GM12875 (cell line): Measurements from ENCODE around the gene DGCR2.
A peak's percentile ranks its signal among the peaks of the same experiment; 100 is the strongest.

Experiments
- H3K4me3 ChIP-seq: one replicate; pipeline ENCODE4 v1.5.1; 2011; ENCODE audit warnings: low read depth, low read length, control low read depth
- TF ChIP-seq, protein P1 (sequence below): IDR thresholded peaks from 2 replicates; pipeline ENCODE4 v1.5.1; 2011; ENCODE audit warnings: low read depth, mild to moderate bottlenecking, control low read depth, inconsistent platforms, low read length, moderate library complexity, borderline replicate concordance; ENCODE audit not compliant: insufficient read depth

Gene DGCR2

DNA sequence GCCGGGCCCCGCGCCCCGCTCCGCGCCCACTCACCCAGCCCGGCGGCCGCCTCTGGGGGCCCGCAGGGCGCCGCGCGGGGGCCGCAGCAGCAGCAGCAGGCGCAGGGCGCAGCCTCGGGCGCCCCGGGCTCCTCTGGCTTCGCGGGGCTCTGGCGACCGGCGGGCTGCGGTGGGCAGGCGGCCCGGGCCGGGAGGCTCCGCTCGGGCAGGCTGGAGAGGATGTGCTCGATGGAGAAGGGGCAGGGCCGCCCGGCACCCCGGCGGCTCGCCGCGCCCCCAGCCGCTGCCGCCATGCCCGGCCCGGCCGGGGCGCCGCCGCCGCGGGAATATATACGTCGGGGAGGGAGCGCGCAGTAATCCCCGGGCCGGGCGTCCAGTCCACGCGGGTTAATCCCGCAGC, 27.8 kb upstream of the DGCR2 start, which contains the start of gene GSC2:
Gene GSC2, minus strand, starts transcription at position 302 of the 400 bp plus-strand sequence. Its CDS starts 9 bp downstream, at position 293.
- TF ChIP-seq, protein P1, sequence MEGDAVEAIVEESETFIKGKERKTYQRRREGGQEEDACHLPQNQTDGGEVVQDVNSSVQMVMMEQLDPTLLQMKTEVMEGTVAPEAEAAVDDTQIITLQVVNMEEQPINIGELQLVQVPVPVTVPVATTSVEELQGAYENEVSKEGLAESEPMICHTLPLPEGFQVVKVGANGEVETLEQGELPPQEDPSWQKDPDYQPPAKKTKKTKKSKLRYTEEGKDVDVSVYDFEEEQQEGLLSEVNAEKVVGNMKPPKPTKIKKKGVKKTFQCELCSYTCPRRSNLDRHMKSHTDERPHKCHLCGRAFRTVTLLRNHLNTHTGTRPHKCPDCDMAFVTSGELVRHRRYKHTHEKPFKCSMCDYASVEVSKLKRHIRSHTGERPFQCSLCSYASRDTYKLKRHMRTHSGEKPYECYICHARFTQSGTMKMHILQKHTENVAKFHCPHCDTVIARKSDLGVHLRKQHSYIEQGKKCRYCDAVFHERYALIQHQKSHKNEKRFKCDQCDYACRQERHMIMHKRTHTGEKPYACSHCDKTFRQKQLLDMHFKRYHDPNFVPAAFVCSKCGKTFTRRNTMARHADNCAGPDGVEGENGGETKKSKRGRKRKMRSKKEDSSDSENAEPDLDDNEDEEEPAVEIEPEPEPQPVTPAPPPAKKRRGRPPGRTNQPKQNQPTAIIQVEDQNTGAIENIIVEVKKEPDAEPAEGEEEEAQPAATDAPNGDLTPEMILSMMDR, result no peak

DNA sequence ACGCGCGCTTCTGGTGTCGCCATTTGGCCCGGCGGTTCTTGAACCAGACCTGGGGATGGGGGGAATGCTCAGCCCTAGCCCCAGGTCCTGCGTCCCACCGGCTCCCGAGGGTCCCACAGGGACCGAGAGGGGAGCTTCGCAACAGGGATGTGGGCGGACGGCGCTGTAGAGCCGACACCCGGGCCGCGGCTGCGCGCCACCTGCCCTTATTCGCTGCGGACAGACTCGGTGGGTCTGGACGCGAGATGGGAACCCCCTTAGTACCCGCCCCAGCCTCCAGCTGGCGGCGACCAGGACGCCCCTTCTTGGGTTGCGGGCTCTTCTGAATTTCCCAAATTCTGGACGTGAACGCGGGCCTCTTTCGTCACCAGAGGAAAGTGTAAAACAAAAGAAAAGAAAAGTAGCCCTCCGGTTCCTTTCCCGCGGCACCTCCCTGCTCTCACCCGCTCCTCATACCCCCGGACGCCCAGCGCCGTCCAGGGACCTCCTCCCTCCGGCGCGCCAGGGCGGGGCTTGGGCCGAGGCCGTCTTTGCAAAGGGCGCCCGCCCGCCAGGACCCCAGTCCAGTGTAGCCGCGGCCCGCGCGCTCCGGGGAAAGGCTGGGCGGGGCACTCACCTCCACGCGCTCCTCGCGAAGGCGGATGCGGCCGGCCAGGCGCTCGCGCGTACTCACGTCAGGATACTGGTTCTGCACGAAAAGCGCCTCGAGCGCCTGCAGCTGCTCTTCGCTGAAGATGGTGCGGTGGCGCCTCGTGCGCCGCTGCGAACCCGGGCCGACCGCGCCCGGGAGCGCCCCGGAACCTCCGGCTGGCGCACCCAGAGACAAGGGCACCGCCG, 27.1 kb upstream of the DGCR2 start:
- TF ChIP-seq, protein P1, result no peak
- no peak overlapping the region for H3K4me3 ChIP-seq

More for the DNA sequence above, 27.8 kb upstream of the DGCR2 start, which contains the start of gene GSC2:
- no peak within 1 kb of the TSS for H3K4me3 ChIP-seq

DNA sequence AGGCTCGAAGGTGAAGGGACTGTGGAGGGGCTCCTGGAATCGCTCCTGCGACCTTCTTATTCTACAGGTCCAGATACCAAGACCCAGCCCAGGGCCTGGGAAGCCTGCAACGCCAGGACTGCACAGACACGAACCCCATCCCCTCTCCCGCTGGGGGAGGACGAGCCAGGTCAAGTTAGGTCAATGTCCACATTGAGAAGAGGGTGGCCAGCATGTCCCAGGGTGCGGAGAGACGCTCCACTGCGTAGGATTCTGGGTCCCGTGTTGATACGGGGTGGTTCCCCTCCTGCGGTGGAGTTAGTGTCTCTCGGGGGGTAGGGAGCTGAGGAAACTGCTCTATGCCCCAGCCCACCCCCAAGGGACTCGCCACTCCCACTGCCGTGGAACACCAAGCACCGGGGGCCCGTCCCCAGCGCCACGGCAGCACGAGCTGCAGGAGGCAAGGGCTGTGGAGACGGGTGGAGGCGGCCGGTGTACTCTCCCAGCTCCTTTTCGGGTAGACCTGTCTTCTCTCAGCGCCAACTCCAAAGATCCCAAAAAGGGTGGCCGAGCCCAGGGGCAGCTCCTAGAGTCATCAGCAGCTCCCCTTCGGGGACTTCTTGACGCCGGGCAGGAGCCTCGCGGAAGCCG, 26.3 kb upstream of the DGCR2 start:
- TF ChIP-seq, protein P1, result no peak
- no peak overlapping the region for H3K4me3 ChIP-seq

DNA sequence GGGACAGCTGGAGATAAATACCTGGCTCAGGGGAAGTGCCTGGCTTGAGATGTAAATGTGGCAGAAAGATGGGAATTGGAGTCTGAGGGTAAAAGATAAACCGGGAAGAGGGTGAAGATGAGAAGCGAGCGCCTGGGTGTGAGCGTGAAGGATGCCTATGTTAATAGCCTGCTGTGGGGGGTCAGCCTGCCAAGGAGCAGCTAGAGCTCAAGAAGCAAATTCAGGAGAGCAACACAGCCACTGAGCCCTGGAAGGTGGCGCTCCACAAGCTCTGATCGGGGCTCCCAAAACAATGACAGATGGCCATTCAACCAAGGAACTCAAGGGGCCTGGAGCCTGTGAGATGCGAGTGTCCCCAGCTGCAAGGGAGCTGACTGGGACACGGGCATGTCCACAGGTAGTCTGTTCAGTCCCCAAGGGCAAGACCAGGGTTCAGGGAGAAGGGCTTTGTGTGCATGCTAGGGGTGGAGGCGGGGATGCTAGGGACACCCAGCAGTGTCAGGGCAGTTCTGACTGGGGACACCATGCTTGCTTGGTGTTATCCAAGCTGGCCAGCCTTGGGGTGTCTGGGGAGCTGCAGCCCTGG, 25.1 kb upstream of the DGCR2 start:
- TF ChIP-seq, protein P1, result no peak
- no peak overlapping the region for H3K4me3 ChIP-seq

DNA sequence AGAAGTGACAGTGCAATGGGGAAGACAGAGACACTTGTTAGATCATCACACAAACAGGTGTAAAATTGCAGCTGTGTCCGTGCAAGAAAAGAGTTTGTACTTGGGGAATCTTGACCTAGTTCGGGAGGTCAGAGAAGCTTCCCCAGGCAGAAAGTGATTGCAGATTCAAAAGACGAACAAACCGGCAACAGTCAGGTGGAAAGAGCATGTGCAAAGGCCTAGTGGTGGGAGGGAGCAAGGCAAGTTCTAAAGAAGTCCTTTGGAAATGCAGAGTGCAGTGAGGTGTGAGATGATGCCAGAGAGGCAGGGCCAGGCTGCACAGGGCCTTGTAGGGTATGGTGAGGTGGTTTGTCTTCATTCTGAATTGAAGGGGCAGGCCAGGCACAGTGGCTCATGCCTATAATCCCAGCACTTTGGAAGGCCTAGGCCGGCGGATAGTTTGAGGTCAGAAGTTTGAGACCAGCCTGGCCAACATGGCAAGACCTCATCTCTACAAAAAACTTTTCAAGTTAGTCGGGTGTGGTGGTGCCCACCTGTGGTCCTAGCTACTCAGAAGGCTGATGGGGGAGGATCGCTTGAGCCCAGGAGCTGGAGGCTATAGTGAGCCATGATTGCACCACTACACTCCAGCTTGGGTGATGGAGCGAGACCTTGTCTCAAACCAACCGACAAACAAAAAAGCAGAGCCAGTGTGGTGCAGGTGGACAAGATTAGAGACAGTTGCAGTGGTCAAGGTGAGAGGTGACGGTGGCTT, 24.2 kb upstream of the DGCR2 start:
- H3K4me3 ChIP-seq, result no peak overlapping the region
- TF ChIP-seq, protein P1, result no peak

DNA sequence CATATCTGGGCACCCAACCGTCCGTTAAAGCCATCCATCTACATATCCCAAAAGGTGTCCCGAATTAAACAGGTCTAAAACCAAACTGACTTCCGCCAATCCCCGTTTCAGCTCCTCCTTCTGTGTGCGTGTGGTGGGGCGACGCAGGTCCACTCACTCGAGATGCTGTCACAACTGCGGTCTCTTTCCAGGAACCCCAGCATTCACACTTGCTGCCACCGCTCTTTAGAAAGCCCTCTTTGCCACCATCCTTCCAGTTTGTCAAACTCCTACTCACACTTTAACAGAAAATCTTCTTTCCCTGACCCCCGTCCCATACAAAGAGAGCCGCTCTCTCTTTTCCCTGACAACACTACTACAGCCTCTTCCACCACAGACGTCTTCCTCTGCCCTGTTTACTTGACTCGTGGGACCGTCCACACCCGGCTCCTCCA, 21.8 kb upstream of the DGCR2 start:
- peak overlapping the region; percentile 85 for H3K4me3 ChIP-seq
- TF ChIP-seq, protein P1, result no peak
